Measurements from ENCODE around the gene TOR4A. TPM values are rescaled to one million over a fixed set of nuclear protein-coding genes. Genes with fewer than 3 reads are reported as not detected.
A peak's percentile ranks its signal among the peaks of the same experiment; 100 is the strongest.

The TOR4A gene
- total and polyA plus RNA-seq, 9 of the 15 experiments (the other 6 are each of a cell fraction or from before 2014, with no cell fraction given) = 3.9 to 49.2 (median 8.8) TPM

GRCh38 chr9:137303151-137303892, 25.8 kb downstream of the TOR4A start:
- intact Hi-C loops (cut with micrococcal nuclease) = loop anchor here (5.0 to 10.0 kb wide), 4 partner anchors 61 to 229 kb away; partner anchors contain the start of genes EXD3, NOXA1 and TUBB4B
- Histone ChIP-seq H3K9ac (ENCODE audit: insufficient read depth in 1 of 2, low read depth in 2 of 2, low read length in 2 of 2) (peak overlapping the region; percentile 63 to 91), H3K4me1 (replicated peaks in 1 of 2; ENCODE audit: control insufficient read depth in 2 of 2, insufficient read depth in 2 of 2, low read length in 2 of 2) (peaks cover 27 to 89% of the 10 kb centered on the region in 2 experiments), H3K9me3 (replicated peaks; ENCODE audit: control insufficient read depth, insufficient read depth, low read depth, low read length) (no peaks in the 10 kb centered on the region), H3K27me3 (ENCODE audit: control insufficient read depth in 2 of 2, insufficient read depth in 2 of 2, low read length in 2 of 2) (no peaks in the 10 kb centered on the region), H3K4me3 (peak overlapping the region; percentile 46), H3K79me2 (ENCODE audit: control insufficient read depth, insufficient read depth, low read length) (peaks cover 28% of the 10 kb centered on the region), H4K20me1 (replicated peaks; ENCODE audit: control insufficient read depth, insufficient read depth, low read length) (peaks cover 13% of the 10 kb centered on the region), H3K9me1 (ENCODE audit: control insufficient read depth, insufficient read depth, low read length) (peaks cover 7% of the 10 kb centered on the region), H3K4me2 (ENCODE audit: insufficient read depth, low read length) (peak overlapping the region; percentile 60), H2AFZ (ENCODE audit: low read depth, low read length) (peak overlapping the region; percentile 51), H3K27ac (ENCODE audit: extremely low read depth, low read depth, low read length) (peak overlapping the region; percentile 83), H3K36me3 (ENCODE audit: control insufficient read depth, insufficient read depth, low read length) (peaks cover 6% of the 10 kb centered on the region; the same call in 1 of the 3 replicates)
- CTCF ChIA-PET (ENCODE audit: low intra/inter-chr PET ratio) = no interaction called here
- no peak for ATAC-seq
- in situ Hi-C loops (cut with MboI) = no loop called here
- BruUV-seq (replicated peaks) = no TSS peak
- POLR2A ChIA-PET = interaction anchor here (1.2 to 2.3 kb wide), 6 partner anchors 10 to 144 kb away, joined by 3 to 10 read pairs (median 5); partner anchors contain the start of genes EXD3 and NOXA1
- WGBS (ENCODE audit: insufficient coverage, low coverage, missing lambda C conversion rate) = 47% methylated on average over 16 of the region's 23 CpGs
- DNase-seq (ENCODE audit: extremely low read depth in 1 of 4, low spot score in 3 of 4) = no peak
- peak; percentile 51 for FAIRE-seq
- TF ChIP-seq ZNF277 (CRISPR knock-in tag; IDR thresholded peaks at IDR 0.05; ENCODE audit: borderline replicate concordance) (no peak), ZFPM2 (CRISPR knock-in tag; IDR thresholded peaks at IDR 0.05) (no peak), ZNF175 (CRISPR knock-in tag; IDR thresholded peaks at IDR 0.05; ENCODE audit: low read depth) (no peak), ZBTB7A (IDR thresholded peaks at IDR 0.05; ENCODE audit: borderline replicate concordance, control insufficient read depth, low read depth, low read length) (peak; percentile 59; the same call in 1 of the 2 replicates), ZNF431 (CRISPR knock-in tag; IDR thresholded peaks at IDR 0.05) (0 out of 2 replicates have a peak, but pooled peaks have one; percentile 5), USF1 (CRISPR knock-in tag; IDR thresholded peaks at IDR 0.05) (no peak), ZBTB34 (CRISPR knock-in tag; IDR thresholded peaks at IDR 0.05) (no peak), CBX1 (IDR thresholded peaks at IDR 0.05; ENCODE audit: low read depth) (peak; percentile 4; the same call in 1 of the 2 replicates), CCNT2 (IDR thresholded peaks at IDR 0.05; ENCODE audit: borderline replicate concordance, extremely low read depth, insufficient read length, low read depth, low read length) (no peak), ZBTB17 (CRISPR knock-in tag; IDR thresholded peaks at IDR 0.05) (0 out of 2 replicates have a peak, but pooled peaks have one; percentile 8), KDM4B (IDR thresholded peaks at IDR 0.05; ENCODE audit: borderline replicate concordance in 2 of 2, low read depth in 1 of 2) (no peak)
